Measurements from ENCODE around the gene MID1IP1.

- TF ChIP-seq CTCF (IDR thresholded peaks at IDR 0.05): no peak
- TF ChIP-seq ZFX (IDR thresholded peaks at IDR 0.05; ENCODE audit: borderline replicate concordance): no peak
Observed at GRCh38 chrX:38819709-38820108, 18.4 kb downstream of the MID1IP1 start.
